Mammary epithelial cell (primary cell): ENCODE measurements around the gene AGPAT2.

Source experiments
- CTCF ChIP-seq, 2 donors: IDR thresholded peaks in 1 of 2; conservative IDR thresholded peaks in 1 of 2; 2 replicates each; pipeline ENCODE4 v1.5.1; 2011 to 2012; ENCODE audit warnings: inconsistent platforms in 2 of 2, low read length in 2 of 2, mild to moderate bottlenecking in 2 of 2, control low read depth in 1 of 2, low read depth in 1 of 2; ENCODE audit not compliant: insufficient read depth in 1 of 2; ENCODE audit errors: extremely low read depth in 1 of 2
- EZH2 ChIP-seq: IDR thresholded peaks from 2 replicates; pipeline ENCODE4 v1.6.1; 2012; ENCODE audit warnings: low read length, inconsistent platforms, borderline replicate concordance

DNA sequence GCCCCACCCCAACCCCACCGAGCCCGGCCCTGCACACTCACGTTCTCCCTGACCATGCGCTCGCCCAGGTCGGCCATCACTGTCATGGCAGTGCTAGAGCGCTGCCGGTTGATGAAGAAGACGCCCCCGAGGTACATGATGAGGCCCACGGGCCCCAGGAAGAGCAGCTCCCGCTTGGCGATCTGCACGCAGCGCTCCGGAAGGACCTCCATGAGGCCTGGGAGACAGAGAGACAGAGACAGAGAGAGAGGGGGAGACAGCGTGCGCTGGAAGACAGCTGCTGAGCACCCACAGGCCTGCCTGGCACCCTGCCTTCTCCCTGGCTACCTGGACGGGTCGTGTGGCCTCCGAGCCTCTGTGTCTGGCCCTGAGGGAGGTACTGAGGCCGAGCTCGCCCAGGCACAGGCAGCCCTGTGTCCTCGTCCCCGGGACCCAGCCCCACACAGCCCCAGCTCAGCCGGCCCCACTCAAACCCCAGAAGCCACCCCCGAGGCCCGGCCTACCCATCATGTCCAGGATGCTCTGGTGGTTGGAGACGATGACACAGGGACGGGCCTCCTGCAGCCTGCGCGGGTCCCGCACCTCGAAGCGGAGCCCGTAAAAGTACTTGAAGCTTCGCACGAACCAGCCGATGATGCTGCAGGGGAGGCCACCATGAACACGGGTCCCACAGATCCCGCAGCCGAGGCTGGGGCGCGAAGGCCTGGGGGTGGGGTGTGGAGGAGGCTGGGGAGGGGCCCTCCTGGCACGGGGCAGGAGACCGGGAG, 10.2 kb downstream of the AGPAT2 start:
- TF ChIP-seq CTCF (conservative IDR thresholded peaks at IDR 0.05 in 1 of 2, IDR thresholded peaks at IDR 0.05 in 1 of 2; ENCODE audit: extremely low read depth in 1 of 2, insufficient read depth in 1 of 2, low read depth in 1 of 2, low read length in 2 of 2) = no peak
- no peak for TF ChIP-seq EZH2
